DMS53 (cell line): ENCODE results near the gene TXNDC5.
"Not testable (repeated sequence)": the region's sequence is repeated elsewhere in the genome, so short reads cannot be mapped to it uniquely, and the experiment has no call there.

Experiments used
- DNase-seq: peaks from one replicate; lab custom pipeline; 2025; lab: John Stamatoyannopoulos, UW

TXNDC5 gene

DNA sequence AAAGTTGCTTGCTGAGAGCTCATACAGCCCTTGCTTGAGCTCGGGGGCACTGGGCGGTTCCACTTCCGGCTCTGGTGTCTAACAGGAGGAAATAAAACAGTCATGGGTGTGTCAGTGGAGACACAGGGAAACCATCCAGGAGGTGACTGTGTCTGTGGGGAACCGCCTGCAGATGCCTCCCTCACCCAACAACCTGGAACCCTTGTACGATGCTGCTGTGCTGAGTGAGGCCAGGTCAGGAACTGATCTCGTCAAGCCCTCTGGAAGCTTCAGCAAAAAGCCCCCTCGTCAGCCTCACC, 15.5 kb downstream of the TXNDC5 start:
- DNase-seq = no peak

DNA sequence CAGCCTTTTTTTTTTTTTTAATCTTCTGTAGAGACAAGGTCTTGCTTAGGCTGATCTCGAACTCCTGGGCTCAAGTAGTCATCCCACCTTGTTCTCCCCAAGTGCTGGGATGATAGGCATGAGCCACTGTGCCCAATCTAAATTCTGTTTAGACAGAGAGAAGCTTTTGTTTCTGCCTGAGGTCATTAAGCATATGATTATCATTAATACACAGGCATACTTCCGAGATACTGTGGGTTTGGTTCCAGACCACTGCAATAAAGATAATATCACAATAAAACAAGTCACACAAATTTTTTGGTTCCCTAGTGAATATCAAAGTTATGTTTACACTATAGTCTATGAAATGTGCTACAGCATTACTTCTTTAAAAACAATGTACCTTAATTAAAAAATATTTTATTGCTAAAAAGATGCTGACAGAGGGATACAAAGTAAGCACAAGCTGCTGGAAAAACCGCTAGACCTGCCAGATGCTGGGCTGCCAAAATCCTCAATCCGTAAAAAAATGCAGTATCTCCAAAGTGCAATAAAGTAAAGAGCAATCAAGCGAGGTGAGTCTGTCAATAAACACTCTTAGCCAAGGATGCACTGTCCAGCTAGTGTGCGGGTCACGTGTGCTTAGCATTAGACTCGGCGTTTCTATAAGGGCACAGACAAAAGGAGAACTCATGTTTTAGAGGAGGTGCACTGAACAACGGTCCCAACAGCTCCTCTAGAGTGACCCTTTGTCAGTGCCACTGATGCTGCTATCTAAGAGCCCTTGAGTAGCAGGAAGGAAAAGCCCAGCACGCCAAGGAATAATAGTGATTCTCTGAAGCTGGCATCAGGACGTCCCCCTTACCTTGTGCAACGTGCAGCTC, 16.1 kb downstream of the TXNDC5 start:
- no peak for DNase-seq

DNA sequence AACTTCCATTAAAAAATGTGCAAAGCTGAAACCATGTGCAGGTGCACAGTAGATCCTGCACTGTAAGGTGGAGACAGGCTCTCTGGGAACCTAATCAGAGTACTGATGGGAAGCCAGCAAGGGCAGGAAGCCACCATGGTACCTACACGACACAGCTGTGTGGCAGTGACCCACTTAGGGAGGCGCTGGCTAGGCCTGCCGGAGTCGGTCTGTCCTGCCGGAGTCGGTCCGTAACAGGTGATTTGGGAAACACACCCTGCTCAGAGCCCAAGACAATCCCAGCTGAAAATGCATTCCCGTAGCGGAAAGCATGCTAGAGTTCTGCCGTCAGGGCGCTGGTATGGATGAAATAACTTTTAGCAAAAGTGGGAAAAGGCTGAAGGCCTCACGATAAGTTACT, 17.2 kb downstream of the TXNDC5 start:
- DNase-seq = no peak

DNA sequence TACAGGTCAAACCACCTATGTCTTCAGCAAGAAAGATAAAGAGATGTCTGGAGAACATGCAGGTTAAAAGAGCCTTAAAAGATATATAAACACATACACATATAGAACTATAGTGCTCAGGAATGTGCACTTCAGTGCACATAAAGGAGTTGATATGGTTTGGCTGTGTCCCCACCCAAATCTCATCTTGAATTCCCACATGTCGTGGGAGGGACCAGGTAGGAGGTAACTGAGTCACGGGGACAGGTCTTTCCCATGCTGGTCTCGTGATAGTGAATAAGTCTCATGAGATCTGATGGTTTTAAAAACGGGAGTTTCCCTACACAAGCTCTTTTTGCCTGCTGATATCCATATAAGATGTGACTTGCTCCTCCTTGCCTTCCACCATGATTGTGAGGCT, 18.2 kb downstream of the TXNDC5 start:
- not testable (repeated sequence) for DNase-seq

DNA sequence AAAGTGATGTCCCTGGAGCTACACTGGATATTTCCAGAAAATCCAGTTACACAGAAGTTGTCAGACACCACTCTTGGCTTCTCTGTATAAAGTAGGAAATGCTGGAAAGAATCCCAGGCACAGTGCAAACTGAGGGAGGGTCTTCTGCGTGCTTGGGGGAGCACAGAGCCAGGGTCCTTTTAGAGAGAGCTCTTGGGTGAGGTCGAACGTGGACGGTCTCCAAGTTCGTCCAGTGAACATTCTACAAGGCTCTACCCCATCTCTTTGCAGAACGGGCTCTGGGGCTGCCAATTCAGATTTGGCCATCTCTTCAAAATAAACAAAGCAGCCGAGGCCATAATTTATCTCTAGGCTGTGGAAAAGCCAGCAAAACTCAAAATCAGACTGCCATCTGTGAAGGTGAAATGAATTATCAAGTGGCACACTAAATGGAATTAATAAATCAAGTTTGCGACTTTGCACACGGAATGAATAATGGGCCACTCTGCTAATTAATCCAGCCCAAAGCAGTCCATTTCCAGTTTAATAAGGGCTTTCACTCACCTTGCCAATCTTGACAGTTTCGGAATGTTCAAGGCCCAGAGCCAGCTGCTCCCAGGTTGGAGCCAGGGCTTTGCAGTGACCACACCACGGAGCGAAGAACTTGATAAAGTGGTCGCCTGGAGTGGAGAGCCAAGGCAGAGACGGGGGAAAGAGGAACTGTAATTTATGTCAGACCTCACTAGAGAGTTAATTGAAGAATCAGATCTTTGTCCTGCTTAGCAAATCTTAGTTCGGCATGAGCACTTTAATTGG, 19.3 kb downstream of the TXNDC5 start:
- DNase-seq = no peak

DNA sequence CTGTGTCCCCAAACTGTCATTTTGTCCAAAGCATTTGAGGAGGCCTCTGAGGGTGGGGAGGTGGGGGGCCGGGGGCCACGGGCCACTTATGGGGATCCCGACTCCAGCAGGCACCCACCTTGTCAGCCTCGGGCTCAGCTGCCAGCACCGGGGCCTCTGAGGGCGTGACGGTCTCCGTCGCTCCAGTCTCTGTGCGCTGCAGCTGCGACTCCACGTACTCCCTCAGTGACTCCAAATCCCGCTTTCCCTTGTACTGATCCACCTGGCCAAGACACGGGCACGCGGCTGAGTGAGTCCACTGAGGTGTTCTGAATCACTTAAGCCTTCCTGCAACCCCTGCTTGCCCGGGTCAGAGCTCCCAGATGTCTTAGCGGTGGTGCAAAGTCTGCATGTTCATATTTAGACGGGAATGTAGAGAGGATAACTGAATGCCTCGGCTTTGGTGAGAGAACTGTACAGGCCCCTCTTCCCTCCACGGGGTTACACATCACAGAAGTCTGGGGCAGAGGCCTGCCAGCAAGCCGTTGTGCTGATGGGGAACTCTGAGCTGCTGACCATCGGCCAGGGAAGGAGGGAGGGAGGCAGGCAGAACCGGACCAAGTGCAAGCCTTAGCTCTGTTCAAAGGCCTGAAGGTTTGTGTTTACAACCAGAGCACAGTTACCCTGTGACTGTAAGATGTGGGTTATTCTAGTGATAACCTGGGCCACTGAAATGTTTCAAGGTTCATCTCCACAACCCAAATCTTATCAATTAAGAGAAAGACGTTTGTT, 21.8 kb downstream of the TXNDC5 start:
- DNase-seq = no peak

DNA sequence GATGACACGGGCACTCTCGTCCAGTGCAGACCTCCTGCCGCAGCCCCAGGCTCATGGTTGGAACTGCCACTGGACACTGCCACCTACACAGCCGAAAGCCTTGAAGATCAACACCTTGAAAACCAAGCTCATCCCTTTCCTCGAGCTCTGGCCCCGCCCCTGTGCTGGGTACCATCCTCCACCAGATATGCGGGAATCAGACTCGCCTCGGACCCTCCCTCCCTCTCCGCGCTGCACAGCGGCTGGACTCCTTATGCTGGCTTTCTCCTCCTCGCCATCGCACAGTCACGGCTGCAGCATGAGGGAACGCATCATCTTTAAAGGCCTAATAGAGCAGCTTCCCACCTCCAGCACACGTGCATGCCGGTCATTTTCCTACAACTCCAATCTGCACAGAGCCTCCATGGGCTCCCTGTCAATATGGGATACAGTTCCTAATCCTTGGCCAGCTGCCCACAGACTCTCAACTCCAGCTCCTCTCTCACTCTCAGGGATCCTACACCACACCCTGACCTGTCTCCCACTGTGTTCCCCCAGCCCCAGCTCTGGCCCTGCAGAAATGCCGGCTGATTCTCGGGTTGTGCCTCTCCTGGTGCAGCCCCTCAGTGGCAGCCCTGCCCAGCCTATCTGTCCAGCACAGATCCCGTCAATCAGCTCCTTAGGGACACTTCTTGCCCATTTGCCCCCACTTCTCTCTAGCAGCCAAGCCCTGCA, 23.2 kb downstream of the TXNDC5 start:
- DNase-seq = no peak

DNA sequence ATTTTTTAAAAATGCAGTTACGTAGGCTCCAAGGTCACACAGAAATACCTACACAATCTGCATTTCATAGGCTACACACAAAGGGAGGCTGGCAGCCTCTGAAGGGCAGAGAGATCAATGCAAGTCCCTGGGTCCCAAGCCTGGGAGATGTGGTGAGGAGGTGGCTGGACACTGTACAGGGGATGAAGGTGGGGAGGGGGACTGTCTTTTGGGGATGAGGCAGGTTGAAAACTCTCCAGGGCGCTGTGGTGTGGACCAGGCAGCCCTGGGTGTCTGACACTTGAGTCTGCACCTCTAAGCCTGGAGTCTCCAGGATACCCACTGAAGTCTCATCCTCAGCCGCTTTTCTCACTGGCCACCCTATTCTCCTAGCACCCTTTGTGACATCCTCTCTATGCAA, 24.5 kb downstream of the TXNDC5 start:
- no peak for DNase-seq

DNA sequence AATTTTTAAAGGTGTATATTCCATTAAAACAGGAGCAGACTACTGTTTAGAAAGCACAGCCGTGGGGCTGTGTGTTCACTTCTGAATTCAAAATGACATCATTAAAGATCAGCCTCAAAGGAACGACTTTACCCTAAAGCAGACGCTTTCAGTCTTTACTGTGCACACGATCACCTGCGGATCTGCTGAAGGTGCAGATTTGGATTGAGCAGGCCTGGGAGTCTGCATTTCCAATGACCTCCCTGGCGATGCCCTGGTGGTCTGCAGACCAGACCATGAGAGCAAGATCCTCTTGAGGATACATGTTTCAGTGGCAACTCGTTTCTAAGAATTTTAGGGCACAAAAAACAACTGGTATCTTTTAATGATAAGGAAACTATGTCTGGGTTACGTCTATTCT, 27.2 kb downstream of the TXNDC5 start:
- no peak for DNase-seq

DNA sequence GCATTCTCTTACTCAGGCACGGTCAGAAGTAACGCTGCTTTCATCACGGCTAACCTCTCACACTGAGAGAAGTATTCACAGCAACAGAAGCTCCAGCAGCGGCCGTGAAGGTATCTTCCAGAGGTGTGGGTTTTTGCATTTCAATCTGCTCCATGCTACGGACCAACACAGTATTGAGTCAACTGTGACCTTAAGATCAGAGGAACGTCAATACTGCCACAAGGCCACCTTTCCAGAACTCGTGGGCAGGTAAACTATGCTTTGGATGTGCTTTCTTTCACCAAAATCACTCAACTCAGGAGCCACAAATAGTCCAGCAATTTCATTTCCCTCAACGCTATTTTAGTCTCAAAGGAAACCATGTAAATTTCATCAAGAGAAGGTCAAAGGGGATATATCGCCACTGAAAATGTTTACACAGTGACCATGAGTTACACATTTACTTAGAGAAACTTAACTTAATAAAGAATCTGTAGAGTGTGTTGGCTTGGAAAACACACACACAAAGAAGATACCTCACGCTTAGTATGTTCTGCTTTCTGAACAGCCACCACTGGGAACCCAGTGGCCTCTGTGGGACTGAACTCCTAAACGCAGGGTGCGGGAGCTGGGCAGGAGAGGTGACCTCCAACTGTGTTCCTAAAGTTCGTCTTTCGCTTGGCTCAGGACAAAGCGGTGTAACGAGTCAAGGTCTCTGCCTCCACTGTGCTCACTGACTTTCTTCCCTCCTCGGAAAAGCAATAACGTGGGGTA, 27.9 kb downstream of the TXNDC5 start:
- DNase-seq = no peak

DNA sequence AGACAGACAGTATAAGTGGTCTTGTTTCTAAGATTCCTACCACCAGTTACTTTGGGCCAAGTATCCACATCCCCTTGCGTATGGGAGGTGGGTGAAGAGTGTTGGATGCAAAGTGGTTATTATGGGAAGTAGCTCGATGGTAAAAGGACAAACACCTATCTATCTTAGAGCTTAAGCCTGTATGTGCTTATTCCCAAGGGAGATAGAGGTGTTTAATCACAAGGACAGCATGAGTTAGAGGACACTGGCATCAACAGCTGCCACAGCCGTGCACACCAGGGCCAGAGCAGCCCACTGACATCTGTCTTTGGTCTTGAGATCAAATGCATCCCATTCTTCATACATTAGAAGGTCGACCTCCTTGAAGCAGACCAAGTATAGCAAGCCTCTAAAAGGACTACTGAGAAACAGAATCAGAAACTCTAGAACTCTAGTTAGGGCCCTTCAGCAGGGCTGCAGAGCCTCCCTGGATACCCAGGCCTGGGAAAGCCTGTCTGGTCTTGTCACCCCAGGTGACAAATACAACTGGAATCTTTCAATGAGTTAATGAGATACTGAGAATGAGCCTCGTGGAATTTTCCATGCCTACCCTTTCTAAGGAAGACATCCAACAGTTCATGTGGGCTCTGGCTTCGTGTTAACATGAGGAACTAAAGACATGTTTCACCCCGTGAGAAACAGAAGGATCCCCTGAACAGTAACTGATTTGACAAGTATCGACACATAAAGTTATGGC, 28.7 kb downstream of the TXNDC5 start:
- DNase-seq = no peak

DNA sequence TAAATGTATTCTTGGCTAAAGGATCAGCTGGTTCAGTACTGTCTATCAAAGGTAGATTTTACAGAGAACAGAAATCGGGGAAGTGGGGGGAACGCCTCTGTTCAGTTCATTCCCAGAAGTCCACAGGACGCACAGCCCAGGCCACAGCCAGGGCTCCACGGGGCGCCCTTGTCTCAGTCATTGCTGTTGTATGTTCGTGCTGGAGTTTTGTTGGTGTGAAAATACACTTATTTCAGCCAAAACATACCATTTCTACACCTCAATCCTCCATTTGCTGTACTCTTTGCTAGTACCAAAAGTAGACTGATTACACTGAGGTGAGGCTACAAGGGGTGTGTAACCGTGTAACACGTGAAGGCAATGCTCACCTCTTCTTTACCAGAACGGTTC, 29.9 kb downstream of the TXNDC5 start:
- no peak for DNase-seq

DNA sequence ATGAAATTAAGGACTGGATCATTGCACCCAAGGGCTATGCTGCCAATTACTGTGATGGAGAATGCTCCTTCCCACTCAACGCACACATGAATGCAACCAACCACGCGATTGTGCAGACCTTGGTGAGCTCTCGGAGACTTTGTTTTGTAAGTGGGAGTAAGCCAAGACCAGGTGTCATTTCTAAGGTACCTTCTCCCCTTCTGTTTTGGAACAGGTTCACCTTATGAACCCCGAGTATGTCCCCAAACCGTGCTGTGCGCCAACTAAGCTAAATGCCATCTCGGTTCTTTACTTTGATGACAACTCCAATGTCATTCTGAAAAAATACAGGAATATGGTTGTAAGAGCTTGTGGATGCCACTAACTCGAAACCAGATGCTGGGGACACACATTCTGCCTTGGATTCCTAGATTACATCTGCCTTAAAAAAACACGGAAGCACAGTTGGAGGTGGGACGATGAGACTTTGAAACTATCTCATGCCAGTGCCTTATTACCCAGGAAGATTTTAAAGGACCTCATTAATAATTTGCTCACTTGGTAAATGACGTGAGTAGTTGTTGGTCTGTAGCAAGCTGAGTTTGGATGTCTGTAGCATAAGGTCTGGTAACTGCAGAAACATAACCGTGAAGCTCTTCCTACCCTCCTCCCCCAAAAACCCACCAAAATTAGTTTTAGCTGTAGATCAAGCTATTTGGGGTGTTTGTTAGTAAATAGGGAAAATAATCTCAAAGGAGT, 30.4 kb downstream of the TXNDC5 start:
- no peak for DNase-seq

DNA sequence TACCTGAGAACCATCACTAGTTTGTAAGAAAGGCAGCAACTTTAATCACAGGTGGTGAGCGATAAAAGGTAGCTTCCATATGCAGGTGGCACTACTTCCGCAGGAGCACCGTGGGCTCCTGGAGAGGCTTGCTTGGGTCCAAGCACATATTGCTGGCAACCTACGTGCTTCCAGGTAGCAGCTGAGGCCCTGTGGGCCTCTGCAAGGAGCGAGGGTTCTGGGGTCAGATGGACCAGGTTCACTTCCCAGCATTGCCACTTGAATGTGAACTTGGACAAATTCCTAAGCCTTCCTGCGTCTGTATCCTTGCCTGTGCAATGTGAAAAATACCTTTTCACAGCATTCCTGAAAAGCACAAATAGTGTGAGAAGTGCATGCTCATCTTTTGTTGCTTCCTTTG, 31.0 kb downstream of the TXNDC5 start:
- DNase-seq = no peak

DNA sequence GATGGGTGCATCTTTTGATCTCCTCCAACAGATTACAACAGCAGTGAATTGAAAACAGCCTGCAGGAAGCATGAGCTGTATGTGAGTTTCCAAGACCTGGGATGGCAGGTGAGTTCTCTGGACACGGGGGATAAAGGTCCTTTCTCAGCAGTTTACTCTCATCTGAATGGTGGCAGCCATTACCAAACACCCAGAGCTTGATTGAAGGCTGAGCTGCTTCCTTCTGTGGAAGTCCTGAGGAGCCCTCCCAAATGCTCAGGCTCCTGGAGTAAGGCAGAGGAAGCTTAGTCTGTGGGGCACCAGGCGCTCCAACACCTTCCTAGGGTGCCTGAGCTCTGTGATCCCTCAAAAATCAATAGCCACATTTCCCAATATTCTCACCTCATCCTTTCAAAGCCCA, 31.5 kb downstream of the TXNDC5 start:
- no peak for DNase-seq

DNA sequence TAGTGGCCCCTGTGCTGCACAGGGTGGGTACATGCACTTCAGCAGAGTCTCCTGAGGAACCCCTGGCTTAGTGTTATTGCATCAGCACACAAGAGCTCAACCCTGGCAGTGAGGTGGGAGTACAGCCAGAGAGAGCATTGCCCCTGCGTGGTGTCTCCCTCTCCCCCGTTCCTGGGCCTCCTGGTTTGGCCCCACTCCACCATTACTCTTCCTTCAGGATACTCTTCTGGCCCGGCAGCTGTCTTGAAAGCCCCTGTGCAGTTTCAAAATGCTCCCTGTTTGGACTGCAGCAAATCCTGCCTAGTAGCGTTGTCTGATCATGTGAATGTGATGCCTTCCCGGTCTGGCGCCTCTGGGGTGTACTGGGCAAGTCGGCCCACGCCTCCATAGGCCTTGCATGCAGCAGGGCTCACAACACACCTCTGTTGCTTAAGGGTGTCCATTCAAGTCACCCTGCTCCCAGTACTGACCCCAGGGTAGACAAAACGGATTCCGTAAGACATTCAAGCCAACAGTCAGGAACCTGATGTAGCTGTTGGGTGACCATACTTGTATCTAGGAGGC, 32.1 kb downstream of the TXNDC5 start:
- DNase-seq = no peak

DNA sequence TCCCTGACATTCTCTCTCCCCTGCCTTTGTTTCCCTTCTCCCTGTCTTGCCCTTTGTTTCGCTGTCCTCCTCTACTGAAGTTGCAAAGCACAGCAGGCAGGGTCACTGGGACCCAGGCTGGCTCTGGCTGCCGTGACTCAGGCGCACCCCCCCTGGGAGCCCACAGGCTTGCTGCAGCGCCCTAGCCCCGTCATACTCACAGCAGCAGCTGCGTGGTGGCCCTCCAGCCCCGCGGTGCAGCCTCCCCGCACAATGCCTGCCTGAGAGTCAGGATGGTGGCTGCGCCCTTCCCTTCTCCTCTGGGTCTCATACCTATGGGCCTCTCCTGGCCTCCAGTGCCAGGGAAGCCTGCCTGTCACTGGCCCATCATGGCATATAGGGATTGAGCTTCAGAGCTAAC, 41.7 kb downstream of the TXNDC5 start:
- DNase-seq = no peak

DNA sequence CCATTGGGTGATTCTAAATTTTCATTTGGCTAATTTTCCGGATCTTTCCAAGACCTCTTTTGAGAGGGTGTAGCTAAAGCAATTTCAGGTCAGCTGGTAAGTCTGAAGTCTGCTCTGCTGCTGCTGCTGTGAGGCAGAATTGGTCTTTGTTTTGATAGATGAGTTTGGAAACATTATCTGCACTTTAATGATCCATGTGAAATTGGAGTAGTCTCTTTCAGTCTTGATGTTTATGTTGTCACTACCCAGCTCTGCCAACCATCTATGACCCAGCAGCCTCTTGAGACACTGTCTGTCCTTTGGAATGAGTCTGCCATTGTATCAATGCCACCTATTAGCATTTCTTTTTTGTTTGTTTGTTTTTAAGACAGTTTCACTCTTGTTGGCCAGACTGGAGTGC, 44.1 kb downstream of the TXNDC5 start:
- no peak for DNase-seq

DNA sequence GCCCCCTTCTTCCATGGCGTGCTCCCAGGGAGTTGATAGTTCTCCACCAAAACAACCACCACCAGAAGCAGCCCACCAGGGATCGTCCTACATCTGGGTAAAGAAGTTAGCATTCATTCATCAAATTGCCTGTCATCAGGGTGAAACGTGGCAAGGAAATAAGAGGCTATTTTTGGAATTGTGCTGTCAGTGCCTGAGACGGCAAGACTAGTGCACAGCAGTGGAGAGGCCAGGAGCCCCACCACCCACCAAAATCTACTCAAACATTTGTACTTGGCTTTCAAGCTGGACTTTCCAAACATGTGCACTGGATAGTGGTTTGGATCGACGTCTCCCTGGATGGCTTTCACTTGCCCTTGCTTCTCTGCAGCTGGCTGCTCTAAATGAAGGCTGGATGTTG, 44.8 kb downstream of the TXNDC5 start:
- DNase-seq = no peak

DNA sequence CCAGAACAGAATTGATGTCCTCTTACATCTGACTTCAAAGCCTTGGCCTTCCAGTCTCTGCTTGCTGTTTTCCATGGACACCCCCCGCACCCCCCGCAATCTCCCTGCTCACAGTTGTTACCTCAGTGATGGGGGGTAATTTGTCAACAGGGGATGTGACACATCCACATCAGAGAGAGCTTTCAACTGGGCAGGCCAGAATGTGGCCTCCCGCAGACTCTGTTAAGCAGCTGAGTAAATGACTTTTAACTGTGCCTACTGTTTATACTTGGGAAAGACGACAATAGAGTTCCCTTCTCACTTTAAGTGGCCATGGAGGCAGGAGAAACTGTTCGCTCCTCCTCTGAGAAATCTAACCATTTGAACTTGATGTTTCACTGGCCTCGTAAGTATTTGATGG, 51.0 kb downstream of the TXNDC5 start:
- no peak for DNase-seq
